ENCODE measurements around the gene TAS2R14. TPM values are rescaled to one million over a fixed set of nuclear protein-coding genes. Genes with fewer than 3 reads are reported as not detected.

Gene TAS2R14
- total RNA-seq, 1 experiment from 2014 or later = 2.7 TPM

GRCh38 chr12:10941369-10941768, 2.3 kb upstream of the TAS2R14 start:
- Histone ChIP-seq H3K4me3 (ENCODE audit: low read depth, low read length) (no peak overlapping the region), H3K4me1 (peaks cover 12% of the 10 kb centered on the region; the same call in 1 of the 2 replicates), H3K36me3 (ENCODE audit: control insufficient read depth, insufficient read depth, low read length) (no peaks in the 10 kb centered on the region), H3K9me3 (peaks cover 3% of the 10 kb centered on the region; the same call in 1 of the 2 replicates), H3K27me3 (replicated peaks; ENCODE audit: control insufficient read depth, insufficient read depth, low read length) (no peaks in the 10 kb centered on the region)
- ChIA-PET CTCF (no interaction called here), POLR2A (no interaction called here)
- intact Hi-C loops (cut with micrococcal nuclease; ENCODE audit: unreplicated experiment) = no loop called here
- Mint-ChIP-seq H3K4me1 (ENCODE audit: low read depth, unreplicated experiment) (peaks cover 13% of the 10 kb centered on the region), H3K27me3 (ENCODE audit: insufficient read depth, unreplicated experiment) (no peaks in the 10 kb centered on the region), H3K4me3 (ENCODE audit: unreplicated experiment) (no peak overlapping the region), H3K27ac (ENCODE audit: unreplicated experiment) (no peak overlapping the region), H3K36me3 (ENCODE audit: insufficient read depth, unreplicated experiment) (peaks cover 22% of the 10 kb centered on the region), H3K9me3 (ENCODE audit: unreplicated experiment) (peaks cover 27% of the 10 kb centered on the region)
- BruUV-seq (replicated peaks) = no TSS peak
- TF ChIP-seq, protein P1, sequence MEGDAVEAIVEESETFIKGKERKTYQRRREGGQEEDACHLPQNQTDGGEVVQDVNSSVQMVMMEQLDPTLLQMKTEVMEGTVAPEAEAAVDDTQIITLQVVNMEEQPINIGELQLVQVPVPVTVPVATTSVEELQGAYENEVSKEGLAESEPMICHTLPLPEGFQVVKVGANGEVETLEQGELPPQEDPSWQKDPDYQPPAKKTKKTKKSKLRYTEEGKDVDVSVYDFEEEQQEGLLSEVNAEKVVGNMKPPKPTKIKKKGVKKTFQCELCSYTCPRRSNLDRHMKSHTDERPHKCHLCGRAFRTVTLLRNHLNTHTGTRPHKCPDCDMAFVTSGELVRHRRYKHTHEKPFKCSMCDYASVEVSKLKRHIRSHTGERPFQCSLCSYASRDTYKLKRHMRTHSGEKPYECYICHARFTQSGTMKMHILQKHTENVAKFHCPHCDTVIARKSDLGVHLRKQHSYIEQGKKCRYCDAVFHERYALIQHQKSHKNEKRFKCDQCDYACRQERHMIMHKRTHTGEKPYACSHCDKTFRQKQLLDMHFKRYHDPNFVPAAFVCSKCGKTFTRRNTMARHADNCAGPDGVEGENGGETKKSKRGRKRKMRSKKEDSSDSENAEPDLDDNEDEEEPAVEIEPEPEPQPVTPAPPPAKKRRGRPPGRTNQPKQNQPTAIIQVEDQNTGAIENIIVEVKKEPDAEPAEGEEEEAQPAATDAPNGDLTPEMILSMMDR (IDR thresholded peaks at IDR 0.05; ENCODE audit: insufficient read depth in 1 of 2, low read depth in 1 of 2, low read length in 1 of 2, severe bottlenecking in 1 of 2, unreplicated experiment in 1 of 2) = no peak
- no peak for DNase-seq

- BruUV-seq (replicated peaks) = no TSS peak
- intact Hi-C loops (cut with micrococcal nuclease; ENCODE audit: unreplicated experiment) = no loop called here
- no peak overlapping the region for H3K27ac Mint-ChIP-seq (ENCODE audit: unreplicated experiment)
- no peak overlapping the region for H3K4me3 ChIP-seq (ENCODE audit: low read depth, low read length)
- peaks cover 12% of the 10 kb centered on the region; the same call in 1 of the 2 replicates for H3K4me1 ChIP-seq
- H3K27me3 Mint-ChIP-seq (ENCODE audit: insufficient read depth, unreplicated experiment) = no peaks in the 10 kb centered on the region
- no peak overlapping the region for H3K4me3 Mint-ChIP-seq (ENCODE audit: unreplicated experiment)
- H3K9me3 Mint-ChIP-seq (ENCODE audit: unreplicated experiment) = peaks cover 17% of the 10 kb centered on the region
- H3K4me1 Mint-ChIP-seq (ENCODE audit: low read depth, unreplicated experiment) = peaks cover 13% of the 10 kb centered on the region
- H3K27me3 ChIP-seq (replicated peaks; ENCODE audit: control insufficient read depth, insufficient read depth, low read length) = no peaks in the 10 kb centered on the region
- peaks cover 2% of the 10 kb centered on the region; the same call in 1 of the 2 replicates for H3K9me3 ChIP-seq
- CTCF ChIA-PET = no interaction called here
- no peak for DNase-seq
- TF ChIP-seq, protein P1 (IDR thresholded peaks at IDR 0.05; ENCODE audit: insufficient read depth in 1 of 2, low read depth in 1 of 2, low read length in 1 of 2, severe bottlenecking in 1 of 2, unreplicated experiment in 1 of 2) = no peak
- H3K36me3 ChIP-seq (ENCODE audit: control insufficient read depth, insufficient read depth, low read length) = no peaks in the 10 kb centered on the region
- peaks cover 21% of the 10 kb centered on the region for H3K36me3 Mint-ChIP-seq (ENCODE audit: insufficient read depth, unreplicated experiment)
- POLR2A ChIA-PET = no interaction called here
Observed at GRCh38 chr12:10940389-10940788, 1.3 kb upstream of the TAS2R14 start.

DNA sequence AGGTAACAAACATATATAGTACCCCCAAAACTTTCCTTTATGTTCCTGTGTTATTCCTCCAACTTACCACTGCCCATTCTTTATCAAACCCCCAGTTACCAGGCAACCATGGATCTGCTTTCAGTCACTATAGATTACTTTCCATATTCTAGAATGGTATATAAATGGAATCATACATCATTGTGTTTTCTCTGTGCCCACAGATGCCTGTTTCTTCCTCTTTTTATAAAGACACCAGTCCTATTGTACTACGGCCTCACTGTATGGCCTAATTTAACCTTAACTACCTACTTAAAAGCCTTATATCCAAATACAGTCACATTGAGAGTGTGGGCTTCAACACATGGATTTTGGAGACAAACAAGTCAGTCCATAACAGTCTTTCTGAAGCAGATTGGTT, 2.6 kb downstream of the TAS2R14 start:
- H3K27me3 Mint-ChIP-seq (ENCODE audit: insufficient read depth, unreplicated experiment) = no peaks in the 10 kb centered on the region
- Histone ChIP-seq H3K4me3 (ENCODE audit: low read depth, low read length) (no peak overlapping the region), H3K36me3 (ENCODE audit: control insufficient read depth, insufficient read depth, low read length) (no peaks in the 10 kb centered on the region), H3K4me1 (0 out of 2 replicates have a peak, but pooled peaks cover 4% of the 10 kb centered on the region), H3K27me3 (replicated peaks; ENCODE audit: control insufficient read depth, insufficient read depth, low read length) (no peaks in the 10 kb centered on the region), H3K9me3 (no peaks in the 10 kb centered on the region)
- DNase-seq = no peak
- ChIA-PET CTCF (no interaction called here), POLR2A (no interaction called here)
- H3K4me1 Mint-ChIP-seq (ENCODE audit: low read depth, unreplicated experiment) = no peaks in the 10 kb centered on the region
- TF ChIP-seq, protein P1 (IDR thresholded peaks at IDR 0.05; ENCODE audit: insufficient read depth in 1 of 2, low read depth in 1 of 2, low read length in 1 of 2, severe bottlenecking in 1 of 2, unreplicated experiment in 1 of 2) = no peak
- intact Hi-C loops (cut with micrococcal nuclease; ENCODE audit: unreplicated experiment) = no loop called here
- BruUV-seq (replicated peaks) = no TSS peak
- peaks cover 9% of the 10 kb centered on the region for H3K36me3 Mint-ChIP-seq (ENCODE audit: insufficient read depth, unreplicated experiment)
- H3K4me3 Mint-ChIP-seq (ENCODE audit: unreplicated experiment) = no peak overlapping the region
- no peaks in the 10 kb centered on the region for H3K9me3 Mint-ChIP-seq (ENCODE audit: unreplicated experiment)
- H3K27ac Mint-ChIP-seq (ENCODE audit: unreplicated experiment) = no peak overlapping the region
